GM12873 (cell line): ENCODE data around the gene C15orf40.

ENCODE experiments used
- CTCF ChIP-seq: IDR thresholded peaks from 2 replicates; pipeline ENCODE4 v1.5.1; 2012; ENCODE audit warnings: low read depth, mild to moderate bottlenecking, moderate library complexity, low read length, control low read depth; ENCODE audit not compliant: insufficient read depth; ENCODE audit errors: missing control alignments

The C15orf40 gene

DNA sequence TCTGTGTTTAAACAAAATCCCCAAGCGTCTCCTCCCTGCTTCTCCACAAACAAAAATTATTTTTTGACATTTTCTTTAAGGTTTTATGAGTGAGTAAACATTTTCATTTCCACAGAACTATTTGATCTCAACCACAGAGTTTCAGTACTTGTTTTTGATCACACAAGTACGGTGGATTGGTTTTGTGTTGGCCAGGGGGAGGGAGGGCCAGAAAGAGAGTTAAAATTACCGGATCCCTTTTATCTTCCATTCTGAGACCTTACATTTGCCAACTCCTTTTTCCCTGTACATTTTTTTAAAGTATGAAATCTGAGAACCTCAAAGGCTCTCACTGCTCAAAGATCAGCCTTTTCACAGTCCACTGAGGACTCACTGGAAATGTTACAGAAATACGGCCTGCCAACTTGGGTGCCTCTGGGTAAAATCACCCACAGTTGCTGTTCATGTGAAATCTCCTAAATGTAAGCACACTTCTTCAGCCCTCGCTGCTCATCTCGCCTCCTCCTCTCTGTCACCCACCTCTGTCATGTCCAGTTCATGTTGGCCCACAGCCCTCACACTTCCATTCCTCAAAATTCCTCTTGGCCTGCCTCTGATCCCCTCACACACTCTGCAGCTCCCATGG lies 60.6 kb downstream of the C15orf40 start:
- no peak for TF ChIP-seq CTCF

DNA sequence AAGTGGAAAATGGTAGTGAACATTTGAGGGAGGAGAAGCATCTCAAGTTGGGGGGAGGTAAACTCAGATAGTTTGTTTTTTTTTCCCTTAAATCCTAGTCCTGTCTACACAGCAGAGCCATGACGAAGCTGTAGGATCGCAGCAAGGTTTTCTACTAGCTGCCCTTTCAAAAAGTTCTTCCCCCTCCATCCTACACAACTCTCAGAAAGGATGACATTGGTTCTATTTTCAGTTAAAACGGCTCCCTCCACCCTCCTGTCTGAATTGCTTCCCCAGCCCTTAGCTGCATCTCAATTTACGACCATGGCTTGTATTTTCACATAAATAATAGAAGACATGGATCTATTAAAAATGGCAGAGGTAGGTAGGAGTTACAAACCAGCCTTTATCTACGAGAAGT lies 61.1 kb downstream of the C15orf40 start:
- TF ChIP-seq CTCF, result no peak

DNA sequence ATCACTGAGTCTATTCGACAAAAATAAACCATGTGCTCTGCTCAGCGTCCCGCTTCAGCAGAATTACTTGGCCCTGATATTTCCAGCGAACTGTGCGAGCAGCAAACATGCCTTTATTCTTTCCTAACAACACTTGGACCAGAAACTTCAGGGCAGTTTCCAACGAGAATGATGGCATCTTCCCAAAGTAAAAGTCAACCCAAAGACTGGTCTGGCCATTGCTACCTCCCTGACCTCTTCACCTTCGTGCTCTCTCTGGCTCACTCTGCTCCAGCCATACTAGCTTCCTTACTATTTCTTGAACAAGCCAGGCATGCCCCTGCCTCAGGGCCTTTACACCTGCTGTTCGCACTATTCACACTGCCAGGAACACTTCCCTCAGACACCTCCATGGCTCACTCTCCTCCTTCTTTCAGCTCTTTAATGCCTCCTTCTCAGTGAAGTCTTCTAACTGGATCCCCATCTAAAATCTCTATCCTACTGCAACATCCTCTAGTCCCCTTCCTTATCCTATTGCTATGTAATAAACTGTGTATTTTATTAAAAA lies 65.2 kb downstream of the C15orf40 start:
- no peak for TF ChIP-seq CTCF

DNA sequence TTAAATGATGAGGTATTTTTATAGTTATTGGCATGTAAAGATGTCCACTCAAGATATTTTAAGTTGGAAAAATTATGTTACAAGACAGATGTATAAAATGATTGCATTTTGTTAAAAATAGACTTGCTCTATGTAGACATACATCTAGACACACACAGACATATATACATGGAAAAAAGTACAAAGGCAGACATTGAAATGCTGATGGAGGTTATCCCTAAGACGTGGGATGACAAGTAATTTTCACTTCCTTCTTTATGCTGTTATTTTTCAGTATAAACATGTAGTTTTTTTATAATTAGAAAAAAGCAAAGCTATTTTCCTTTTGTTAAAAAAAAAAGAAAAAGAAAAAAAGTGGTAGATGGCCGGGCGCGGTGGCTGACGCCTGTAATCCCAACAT lies 66.1 kb downstream of the C15orf40 start:
- TF ChIP-seq CTCF, result no peak

- TF ChIP-seq CTCF, result no peak
Observed at GRCh38 chr15:82944821-82945220, 66.6 kb downstream of the C15orf40 start.

DNA sequence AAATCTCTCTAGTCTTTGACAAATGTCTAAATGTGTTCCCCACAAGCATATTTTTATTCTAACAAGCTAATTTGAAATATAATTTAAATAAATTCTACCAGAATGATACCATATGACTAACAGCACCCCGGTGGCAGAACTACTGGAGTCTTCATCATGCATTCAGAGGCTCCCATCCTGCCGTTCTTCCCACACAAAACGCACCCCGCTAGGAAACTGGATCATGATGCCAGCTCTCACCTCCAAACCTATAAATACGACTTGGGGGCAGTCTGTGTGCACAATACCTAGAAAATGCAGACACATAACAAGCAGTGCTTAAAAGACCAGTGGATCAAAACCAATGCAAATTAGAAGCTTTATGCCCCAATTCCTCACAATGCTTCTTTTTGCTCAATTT lies 67.4 kb downstream of the C15orf40 start:
- TF ChIP-seq CTCF, result no peak

DNA sequence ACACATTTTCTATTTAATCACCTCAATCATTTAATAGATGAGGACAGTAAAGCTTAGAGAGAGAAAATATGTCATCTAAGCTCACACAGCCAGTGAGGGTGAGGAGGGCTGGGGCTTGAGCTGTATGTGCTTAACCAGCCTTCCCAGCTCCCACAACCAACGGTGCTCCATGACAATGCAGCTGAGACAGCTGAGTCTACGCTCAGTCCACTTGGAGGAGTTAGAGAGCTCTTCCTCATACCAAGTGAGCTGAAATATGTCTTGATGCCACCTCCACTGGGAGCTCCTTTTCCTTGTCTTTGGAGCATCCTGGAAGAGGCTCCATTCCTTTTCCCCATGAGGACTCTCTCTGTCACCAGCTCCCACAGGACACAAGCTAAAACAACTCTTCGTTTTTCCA lies 68.3 kb downstream of the C15orf40 start:
- TF ChIP-seq CTCF, result no peak
